Stimulated activated CD4-positive, alpha-beta T cell treated with anti-CD3 and anti-CD28 coated beads, Interleukin-12 subunit alpha, Interleukin-12 subunit beta, amount 100 ng/mL, for 48 hours (primary cell): Measurements from ENCODE around the gene TPGS1.

Experiments used
- DNase-seq, 3 donors: peaks; one replicate each; pipeline ENCODE4 v3.0.0-alpha.2; 2020; ENCODE audit warnings: low read depth in 2 of 3, low spot score in 1 of 3

TPGS1 gene

DNA sequence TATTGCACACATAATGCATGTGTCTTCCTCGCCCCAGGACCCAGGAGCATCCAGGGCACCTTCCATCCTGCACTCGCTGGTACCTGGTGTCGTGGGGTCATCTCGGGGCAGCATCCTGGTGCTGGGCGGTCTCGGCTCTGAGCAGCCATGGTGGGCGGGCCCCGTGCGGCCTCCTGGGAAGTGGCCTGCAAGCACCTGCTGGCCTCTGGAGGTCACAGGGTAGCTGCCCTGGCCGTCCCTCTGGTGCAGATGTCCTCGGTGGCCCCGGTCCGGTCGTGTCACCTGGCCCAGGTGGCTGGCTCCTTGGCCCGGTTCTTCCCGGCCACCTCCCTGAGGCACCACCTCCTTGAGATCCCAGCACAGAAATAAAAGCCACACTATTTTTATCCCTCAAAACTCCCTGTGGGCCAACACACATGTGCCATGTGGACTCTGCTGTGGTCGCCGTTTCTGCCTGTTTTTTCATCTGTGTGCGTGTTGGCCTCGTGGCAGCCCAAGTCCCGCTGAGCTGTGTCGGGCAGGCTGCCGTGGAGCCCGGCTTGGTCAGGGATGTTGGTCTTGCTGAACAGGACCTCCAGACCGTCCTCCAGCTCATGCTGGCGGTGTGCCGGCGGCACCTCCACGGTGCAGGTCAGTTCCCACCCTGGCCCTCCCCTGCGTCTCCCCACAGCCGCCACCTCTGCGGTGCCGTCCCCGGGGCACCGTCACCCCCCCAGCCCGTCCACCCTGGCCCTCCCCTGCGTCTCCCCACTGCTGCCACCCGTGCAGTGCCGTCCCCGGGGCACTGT is 31.5 kb downstream of the TPGS1 start:
- no peak for DNase-seq

DNA sequence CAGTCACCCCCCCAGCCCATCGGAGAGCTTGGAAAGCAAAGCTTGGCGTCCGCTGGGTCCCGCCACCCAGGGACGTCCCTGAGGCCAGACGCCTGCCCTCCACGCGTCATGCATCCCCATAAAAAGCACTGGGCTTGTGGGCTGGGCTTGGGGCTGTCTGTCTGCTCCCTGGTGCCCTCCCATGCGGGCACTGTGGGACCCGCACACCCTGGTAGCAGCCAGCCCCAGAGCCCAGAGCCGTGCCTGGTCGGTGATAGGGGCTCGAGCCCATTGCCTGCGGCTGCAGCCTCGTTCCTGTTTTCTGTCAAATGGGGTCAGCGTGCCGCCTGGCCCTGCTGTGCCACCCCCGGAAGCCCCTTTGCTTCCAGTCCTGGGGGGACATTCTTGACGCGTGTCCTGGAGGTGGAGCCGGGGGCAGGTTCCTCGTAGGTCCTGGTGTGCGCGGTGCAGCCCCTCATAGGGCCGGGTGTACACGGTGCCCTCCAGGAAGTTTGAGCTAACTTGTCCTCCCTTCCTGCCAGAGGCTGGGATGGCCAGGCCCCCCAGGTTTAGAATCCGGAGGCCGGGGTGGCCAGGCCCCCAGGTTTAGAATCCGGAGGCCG is 32.2 kb downstream of the TPGS1 start:
- no peak for DNase-seq

DNA sequence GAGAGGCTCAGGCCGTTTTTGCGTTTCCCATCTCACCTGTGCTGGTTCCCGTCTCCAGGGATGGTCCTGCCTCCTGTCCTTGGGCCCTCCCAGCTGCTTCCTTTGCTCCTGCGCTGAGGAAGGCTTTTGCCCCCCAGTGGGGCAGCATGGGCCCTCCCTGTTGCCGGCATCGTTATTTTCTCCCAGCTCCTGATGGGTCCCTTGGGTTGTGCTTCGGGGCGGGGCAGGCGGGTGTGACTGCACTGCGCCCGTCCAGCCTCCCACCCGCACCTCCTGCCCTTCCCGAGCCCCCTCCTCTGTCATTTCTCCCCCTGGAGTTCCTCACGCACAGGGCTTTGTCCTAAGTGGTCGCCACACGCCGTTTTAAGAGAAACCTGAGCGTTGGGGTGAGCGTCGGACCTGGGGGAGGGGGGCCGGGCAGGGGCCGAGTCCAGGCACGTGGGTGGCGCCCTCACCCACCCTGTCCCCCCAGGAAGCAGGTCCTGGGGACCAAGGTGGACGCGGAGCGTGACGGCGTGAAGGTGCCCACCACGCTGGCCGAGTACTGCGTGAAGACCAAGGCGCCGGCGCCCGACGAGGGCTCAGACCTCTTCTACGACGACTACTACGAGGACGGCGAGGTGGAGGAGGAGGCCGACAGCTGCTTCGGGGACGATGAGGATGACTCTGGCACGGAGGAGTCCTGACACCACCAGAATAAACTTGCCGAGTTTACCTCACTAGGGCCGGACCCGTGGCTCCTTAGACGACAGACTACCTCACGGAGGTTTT is 33.8 kb downstream of the TPGS1 start:
- no peak for DNase-seq

DNA sequence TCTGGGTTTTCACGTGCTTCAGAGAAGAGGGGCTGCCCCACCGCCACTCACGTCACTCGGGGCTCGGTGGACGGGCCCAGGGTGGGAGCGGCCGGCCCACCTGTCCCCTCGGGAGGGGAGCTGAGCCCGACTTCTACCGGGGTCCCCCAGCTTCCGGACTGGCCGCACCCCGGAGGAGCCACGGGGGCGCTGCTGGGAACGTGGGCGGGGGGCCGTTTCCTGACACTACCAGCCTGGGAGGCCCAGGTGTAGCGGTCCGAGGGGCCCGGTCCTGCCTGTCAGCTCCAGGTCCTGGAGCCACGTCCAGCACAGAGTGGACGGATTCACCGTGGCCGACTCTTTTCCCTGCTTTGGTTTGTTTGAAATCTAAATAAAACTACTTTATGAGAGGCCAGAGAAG is 34.4 kb downstream of the TPGS1 start:
- no peak for DNase-seq

DNA sequence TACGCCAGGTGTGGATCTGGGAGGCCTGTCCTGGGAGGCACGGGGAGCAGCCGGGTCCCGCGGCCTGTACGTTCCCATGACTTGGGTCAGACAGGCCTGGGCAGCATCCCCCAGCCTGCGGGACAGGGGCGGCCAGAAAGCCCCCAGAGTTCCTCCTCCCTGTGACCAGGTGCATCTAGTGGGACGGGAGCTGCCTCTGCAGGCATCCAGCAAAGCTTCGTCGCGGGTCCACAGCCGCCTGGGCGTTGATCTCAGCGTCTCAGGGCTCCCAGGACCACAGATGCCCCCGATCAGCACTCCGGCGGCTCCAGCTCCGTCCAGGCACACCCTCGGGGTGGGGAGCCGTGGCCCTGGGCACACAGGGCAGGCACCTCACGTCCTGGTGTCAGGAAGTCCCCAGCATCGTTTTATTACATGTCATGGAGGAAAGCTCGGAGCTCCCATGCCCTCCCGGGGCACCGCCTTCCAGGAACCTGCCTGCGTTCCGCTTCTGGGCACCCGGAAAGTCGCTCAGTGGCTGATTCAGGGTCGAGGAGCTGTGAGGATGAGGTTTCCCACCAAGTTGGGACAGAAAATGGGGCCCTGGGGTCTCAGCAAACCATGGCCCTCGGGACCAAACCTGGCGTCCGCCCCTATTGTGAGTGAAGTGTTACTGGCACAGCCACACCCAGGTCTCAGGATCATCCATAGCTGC is 35.0 kb downstream of the TPGS1 start:
- no peak for DNase-seq

DNA sequence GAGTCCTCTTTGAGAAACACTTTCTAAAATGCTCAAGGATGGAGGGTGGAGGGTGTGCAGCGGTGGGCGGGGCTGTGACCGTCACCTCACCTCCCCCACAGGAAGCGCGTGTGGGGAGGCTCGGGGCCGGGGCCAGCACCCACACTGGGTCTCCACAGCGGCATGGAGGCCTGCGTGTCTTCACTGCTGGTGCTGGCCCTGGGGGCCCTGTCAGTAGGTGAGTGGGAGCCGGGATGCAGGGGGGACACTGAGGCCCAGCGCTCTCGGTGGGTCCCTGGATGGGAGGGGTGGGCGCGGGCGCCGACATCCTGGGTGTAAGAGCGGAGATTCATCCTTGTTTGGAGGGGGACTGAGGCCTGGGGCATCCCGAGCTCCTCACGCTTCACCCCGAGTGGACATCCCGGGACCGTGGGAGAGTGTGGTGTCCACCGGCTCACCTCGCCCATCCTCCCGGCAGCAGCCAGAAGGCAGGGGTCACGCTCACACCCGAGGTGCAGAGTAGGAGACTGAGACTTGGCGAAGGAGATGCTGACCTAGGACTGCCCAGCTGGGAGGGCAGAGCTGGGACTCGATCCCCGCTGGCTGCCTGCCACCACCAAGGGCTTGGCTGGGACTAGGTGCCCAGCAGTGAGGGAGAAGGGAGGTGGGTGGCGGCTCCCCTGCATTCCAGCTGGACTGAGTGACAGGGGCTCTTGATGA is 36.8 kb downstream of the TPGS1 start, which contains the start of gene GZMM:
GZMM (plus strand) TSS at position 144 of the 699 bp plus-strand sequence; CDS start at position 163, 19 bp downstream.
- DNase-seq: peak; percentile 33 to 65 (median 57)

DNA sequence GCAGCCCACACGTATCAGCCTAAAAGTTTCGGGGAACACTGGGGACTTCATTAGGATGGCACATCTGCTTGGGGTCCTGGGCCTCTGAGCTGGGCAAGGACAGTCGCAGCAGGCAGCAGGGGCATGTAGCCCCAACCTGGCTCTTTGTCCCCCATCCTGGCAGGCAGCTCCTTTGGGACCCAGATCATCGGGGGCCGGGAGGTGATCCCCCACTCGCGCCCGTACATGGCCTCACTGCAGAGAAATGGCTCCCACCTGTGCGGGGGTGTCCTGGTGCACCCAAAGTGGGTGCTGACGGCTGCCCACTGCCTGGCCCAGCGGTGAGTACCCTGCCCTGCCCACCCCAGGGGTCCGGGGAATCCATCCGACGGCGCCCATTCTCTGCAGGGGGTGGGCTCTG is 39.8 kb downstream of the TPGS1 start:
- DNase-seq: no peak

DNA sequence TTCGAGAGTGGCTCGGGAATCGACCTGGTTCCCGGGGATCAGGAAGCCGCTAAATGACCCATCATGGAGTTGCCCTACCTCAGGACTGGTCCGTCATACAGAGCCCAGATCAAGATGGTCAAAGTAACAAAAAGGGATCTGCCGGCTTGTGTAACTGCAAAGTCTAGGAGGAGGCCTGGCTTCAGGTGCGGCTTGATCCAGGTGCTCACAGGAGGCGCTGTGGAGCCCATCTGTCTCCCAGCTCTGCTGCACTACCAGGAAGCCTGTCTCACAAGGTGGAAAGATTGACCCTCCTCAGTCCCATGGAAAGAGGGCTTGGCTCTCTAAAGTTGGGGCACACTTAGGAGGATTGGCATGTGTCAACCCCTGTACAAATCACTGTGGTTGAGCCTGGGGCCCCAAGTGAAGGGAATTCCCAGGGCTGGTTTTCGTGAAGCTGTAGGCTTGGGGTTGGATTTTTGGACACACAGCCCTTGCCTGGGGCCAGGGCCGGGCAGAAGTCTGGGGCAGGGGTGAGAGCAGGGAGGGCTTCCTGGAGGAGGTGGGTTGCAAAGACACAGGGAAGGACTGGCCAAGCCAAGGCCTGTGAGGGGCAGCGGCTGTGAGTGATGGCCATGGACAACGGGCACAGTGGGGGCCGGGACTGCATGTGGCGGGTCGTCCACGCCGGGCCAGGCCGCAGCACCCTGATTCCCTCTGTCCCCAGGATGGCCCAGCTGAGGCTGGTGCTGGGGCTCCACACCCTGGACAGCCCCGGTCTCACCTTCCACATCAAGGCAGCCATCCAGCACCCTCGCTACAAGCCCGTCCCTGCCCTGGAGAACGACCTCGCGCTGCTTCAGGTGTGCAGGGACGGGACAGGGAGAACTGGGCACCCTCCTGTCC is 40.8 kb downstream of the TPGS1 start:
- DNase-seq: no peak

DNA sequence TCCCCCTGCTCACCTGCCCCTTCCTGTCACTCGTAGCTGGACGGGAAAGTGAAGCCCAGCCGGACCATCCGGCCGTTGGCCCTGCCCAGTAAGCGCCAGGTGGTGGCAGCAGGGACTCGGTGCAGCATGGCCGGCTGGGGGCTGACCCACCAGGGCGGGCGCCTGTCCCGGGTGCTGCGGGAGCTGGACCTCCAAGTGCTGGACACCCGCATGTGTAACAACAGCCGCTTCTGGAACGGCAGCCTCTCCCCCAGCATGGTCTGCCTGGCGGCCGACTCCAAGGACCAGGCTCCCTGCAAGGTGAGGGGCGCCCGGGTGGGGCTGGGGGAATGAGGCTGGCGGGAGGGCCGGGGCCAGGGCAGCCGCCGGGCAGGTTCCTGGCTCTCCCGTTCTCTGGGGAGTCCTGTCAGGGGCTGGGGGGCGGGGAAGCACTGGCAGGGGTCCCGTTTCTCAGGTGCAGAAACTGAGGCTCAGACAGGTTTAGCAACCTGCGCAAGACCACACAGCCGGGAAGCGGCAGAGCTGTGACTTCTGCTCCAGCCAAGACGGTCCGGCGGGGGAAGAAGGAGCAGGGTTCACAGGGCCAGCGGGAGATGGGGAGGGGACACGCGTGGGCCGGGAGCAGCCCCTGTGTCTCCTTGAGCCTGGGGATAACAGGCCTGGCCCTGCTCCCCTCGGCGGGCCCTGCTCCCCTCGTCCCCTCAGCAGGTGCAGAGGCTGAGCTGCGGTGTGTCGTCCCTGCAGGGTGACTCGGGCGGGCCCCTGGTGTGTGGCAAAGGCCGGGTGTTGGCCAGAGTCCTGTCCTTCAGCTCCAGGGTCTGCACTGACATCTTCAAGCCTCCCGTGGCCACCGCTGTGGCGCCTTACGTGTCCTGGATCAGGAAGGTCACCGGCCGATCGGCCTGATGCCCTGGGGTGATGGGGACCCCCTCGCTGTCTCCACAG is 41.9 kb downstream of the TPGS1 start:
- DNase-seq: no peak

DNA sequence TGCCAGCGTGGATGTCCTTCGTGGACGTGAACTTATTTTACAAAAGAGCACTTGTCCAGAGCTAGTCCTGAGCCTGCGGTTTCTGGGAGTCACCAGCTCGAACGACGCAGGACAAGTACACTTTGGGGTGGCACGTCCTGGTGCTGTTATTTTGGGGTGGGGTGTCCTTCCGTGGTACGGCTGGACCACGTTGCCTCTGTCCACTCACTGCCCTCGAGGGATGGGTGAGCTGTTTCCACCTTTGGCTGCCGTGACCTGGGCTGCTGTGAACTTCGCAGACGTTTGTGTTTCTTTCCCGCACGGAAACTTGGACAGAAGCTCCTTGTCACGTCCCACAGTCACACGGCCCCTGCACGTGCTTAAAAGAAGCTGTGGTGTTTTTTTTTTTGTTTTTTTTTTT is 47.5 kb downstream of the TPGS1 start:
- DNase-seq: no peak

DNA sequence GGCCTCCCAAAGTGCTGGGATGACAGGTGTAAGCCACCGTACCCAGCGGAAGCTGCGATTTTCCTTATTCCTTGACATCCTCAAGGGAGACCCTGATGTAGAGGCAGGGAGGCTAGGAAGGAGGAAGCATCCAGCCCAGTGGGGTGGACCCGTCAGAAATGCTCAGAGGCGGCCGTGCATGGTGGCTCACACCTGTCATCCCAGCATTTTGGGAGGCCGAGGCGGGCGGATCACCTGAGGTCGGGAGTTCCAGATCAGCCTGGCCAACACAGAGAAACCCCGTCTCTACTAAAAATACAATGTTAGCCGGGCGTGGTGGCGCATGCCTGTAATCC is 48.1 kb downstream of the TPGS1 start:
- no peak for DNase-seq

DNA sequence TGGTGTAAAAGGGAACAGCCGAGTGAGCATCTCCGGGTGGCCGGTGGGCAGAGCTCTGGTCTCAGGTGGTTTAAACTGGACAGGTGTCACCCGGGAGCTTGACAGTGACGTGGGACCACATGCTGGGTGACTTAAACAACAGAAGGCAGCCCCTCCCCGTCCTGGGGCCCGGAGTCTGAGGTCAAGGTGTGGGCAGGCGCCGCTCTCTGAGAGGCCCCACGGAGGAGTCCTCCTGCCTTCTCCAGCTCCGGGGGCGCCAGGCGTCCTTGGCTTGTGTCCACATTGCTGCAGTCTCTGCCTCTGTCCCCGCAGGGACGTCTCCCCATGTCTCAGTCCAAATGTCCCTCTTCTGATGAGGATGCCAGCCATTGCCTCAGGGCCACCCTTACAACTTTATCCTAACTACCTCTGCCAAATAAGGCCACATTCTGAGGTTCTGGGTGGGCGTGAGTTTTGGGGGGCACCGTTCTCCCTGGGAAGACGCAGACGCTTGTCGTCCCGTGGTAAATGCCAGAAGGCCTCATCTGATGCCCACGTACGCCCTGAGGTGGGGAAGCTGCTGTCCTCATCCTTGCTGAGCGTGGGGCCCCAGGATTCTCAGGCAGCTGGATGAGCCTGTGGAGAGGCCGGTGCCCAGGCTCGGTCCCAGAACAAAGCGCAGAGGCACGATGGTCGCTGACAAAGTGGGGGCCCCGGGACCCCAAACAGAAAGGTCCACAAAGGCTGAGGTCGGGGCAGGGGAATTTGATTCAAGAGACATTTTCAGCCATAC is 49.5 kb downstream of the TPGS1 start:
- DNase-seq: no peak

DNA sequence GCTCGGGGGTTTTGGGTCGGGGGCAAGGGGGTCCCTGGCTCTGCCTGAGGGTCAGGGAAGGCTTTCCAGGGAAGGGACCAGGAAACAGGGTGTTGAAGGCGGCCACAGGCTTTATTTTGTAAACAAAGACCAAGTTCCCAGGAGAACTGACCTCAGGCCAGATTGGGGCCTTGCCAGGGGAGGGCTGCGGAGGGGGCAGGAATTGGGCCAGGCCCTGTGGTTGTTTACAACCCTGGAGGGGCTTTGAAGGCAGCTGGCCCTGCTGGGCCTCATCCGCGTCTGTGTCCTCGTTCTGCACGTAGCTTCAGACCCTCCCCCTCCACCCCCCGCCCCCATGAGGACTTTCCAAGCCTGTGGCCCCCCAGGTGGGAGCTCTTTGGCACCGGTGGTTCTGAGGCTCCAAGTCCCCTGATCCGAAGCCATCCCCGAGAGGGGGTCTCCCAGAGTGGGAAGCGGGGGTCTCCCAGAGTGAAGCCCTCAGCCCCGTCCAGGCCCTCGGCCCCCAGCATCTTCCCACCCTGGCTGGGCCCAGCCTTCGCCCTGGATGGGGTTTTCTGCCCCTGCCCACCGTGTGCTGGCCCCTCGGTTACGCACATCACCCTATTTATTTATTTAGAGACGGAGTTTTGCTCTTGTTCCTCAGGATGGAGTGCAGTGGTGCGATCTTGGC is 51.6 kb downstream of the TPGS1 start:
- DNase-seq: no peak

DNA sequence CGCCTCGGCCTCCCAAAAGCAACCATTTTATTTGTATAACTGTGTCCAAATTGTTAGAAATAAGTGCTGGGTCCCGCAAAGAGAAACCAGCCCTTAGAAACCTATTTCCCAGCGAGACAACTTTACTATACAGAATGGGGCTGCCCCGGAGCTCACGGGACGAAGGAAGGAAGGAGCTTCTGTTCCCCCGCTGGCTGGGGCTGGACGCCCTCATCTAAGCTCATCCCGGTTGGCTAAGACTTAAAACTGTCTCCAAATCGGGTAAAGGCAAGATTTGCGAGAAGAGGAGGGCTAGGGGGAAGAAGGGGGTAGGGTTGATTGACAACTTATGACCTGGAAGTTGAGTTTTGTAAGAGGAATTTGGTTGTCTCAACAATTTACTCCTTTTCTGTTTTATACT is 52.8 kb downstream of the TPGS1 start:
- no peak for DNase-seq

DNA sequence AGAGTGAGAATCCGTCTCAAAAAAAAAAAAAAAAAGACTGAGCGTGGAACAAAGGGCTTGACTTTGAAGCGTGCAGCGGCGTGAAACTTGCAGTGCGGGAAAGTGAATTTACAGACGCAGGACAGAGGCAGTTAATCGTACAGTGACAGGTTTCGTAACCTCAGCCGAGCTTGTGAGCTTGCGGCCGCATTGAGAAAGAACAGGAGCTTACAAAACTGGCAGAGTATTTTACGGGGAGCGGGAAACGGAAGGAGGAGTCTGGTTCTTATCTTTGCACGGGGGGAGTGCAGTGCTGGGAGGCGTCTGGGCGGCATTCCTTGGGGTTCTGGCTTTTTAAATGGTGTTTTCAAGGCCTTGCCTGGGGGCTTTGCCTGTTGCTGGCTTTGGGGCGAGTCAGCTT is 59.1 kb downstream of the TPGS1 start:
- DNase-seq: no peak

DNA sequence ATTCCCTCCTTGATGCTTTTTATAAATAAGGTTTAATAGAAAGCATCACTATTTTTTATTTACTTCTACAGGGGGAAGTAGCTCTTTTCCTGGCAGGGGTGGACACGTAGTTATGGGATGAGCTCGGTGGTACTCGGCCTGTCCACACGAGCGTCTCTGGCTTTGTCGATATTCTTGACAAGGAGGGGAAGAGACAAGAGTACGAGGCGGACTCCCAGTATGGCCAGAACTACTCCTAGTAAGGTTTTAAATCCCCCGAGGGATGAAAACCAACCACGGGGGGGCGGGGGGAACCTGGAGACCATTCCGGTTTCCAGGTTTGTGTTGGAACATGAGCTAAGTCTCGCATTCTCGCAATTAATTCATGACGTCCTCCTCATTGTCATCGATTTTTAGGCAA is 59.5 kb downstream of the TPGS1 start:
- no peak for DNase-seq

DNA sequence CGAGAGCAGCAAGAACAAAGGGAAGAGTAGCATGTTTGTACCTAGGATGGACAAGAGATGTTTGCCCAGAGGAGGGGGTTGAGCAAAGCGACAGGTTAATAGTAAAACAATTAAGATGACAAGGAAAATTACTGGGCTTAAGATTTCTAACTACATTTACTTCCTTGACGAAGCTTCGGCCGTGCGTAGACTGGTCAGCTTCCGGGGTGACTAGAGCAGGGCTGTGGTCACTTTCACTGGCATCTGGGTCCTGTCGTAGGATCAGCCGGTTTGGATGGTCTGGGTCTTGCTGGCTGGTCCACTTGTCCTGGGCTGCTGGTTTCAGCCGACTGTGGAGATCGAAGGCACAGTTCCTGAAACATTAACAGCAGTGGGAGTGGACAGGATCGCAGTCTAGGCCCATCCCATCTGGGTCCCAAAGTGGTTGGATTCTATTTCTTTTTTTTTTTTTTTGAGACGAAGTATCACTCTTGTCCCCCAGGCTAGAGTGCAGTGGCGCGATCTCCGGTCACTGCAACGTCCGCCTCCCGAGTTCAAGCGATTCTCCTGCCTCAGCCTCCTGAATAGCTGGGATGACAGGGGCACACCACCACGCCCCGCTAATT is 60.1 kb downstream of the TPGS1 start:
- no peak for DNase-seq
